Fibroblast of lung (primary cell): ENCODE measurements around the gene CARD19.

Source experiments
- EZH2 ChIP-seq: IDR thresholded peaks from 2 replicates; pipeline ENCODE4 v1.5.1; 2012; ENCODE audit warnings: low read length, control low read depth, mild to moderate bottlenecking; ENCODE audit errors: missing control alignments
- TF ChIP-seq, protein P1 (sequence below), 2 donors: IDR thresholded peaks in 1 of 2; conservative IDR thresholded peaks in 1 of 2; 1 replicate in 1 of 2; 2 replicates in 1 of 2; pipeline ENCODE4 v1.5.1; 2011 to 2012; ENCODE audit warnings: low read length in 2 of 2, control low read depth in 1 of 2, inconsistent platforms in 1 of 2, low read depth in 1 of 2, mild to moderate bottlenecking in 1 of 2

DNA sequence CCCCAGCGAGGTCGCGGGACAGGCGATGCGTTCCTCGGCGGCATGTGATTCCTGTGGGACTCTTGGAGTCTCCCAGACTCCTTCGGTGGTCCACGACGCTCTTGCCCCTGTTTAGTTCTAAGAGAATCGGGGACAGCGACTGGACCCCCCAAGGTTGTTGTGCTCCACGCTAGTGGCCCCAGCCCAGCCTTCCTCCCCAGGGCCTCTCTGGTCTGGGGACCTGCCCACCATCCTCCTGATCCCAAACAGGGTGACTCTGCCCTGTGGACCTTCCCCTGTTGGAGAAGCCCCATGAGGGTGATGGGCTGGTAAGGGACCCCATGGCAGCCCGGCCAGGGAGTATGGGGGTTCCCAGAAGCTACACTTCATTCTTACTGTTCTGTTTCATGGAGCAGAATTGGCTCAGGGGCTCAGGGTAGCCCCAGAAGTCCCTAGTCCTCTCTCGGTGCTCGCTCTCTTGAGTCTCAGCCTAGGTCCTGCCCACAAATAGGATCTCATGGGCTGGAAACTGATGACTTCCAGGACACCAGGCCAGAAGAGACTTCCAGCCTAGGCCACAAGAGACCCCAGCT lies 880 bp downstream of the CARD19 start:
- TF ChIP-seq, protein P1, sequence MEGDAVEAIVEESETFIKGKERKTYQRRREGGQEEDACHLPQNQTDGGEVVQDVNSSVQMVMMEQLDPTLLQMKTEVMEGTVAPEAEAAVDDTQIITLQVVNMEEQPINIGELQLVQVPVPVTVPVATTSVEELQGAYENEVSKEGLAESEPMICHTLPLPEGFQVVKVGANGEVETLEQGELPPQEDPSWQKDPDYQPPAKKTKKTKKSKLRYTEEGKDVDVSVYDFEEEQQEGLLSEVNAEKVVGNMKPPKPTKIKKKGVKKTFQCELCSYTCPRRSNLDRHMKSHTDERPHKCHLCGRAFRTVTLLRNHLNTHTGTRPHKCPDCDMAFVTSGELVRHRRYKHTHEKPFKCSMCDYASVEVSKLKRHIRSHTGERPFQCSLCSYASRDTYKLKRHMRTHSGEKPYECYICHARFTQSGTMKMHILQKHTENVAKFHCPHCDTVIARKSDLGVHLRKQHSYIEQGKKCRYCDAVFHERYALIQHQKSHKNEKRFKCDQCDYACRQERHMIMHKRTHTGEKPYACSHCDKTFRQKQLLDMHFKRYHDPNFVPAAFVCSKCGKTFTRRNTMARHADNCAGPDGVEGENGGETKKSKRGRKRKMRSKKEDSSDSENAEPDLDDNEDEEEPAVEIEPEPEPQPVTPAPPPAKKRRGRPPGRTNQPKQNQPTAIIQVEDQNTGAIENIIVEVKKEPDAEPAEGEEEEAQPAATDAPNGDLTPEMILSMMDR (conservative IDR thresholded peaks at IDR 0.05 in 1 of 2, IDR thresholded peaks at IDR 0.05 in 1 of 2; ENCODE audit: low read depth in 1 of 2, low read length in 2 of 2), result no peak
- TF ChIP-seq EZH2, result no peak
